MM.1S (cell line): ENCODE data around the gene SLC51A.

Source experiments
- EZH2 ChIP-seq: fragments of 300-600 bp; sonication (generic); optimal IDR thresholded peaks from 2 replicates; pipeline ENCODE3; 2017; ENCODE audit warnings: low read depth, mild to moderate bottlenecking, antibody characterized with exemption, low read length, mixed read lengths
- TF ChIP-seq, protein P1 (sequence below): fragments of 300-600 bp; sonication (generic); IDR thresholded peaks from 2 replicates; pipeline ENCODE4 v1.5.1; 2016; ENCODE audit warnings: antibody characterized with exemption, low read length, mixed read lengths

DNA sequence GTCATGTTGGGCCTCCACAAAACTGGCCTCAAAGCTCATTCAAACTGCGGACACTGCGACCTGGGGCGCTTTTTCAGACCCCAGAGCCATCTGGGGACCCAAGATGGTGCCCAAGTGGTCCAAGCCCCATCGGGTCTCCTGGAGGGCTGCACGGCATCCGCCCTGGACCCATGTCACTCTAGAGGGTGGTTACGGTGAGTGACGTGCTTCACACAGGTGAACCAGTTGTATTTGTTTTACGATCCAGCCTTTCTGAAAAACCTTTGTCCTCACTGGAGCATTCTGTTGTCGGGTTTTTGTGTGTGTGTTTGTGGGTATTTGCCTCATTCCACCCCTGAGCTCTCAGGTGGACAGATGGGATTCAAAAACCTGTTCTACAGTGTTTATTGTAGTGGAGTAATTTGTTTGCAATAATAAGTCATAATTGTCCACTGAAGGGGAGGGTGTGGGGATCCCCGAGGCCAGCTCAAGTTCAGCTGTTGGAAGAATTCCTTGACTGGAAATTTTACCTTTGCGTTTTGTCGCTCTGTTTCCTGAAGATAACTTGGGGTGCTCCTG, 1.9 kb downstream of the SLC51A start:
- TF ChIP-seq, protein P1, sequence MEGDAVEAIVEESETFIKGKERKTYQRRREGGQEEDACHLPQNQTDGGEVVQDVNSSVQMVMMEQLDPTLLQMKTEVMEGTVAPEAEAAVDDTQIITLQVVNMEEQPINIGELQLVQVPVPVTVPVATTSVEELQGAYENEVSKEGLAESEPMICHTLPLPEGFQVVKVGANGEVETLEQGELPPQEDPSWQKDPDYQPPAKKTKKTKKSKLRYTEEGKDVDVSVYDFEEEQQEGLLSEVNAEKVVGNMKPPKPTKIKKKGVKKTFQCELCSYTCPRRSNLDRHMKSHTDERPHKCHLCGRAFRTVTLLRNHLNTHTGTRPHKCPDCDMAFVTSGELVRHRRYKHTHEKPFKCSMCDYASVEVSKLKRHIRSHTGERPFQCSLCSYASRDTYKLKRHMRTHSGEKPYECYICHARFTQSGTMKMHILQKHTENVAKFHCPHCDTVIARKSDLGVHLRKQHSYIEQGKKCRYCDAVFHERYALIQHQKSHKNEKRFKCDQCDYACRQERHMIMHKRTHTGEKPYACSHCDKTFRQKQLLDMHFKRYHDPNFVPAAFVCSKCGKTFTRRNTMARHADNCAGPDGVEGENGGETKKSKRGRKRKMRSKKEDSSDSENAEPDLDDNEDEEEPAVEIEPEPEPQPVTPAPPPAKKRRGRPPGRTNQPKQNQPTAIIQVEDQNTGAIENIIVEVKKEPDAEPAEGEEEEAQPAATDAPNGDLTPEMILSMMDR = no peak
- no peak for TF ChIP-seq EZH2
